ENCODE measurements around the gene LPCAT1. TPM values are rescaled to one million over a fixed set of nuclear protein-coding genes. Genes with fewer than 3 reads are reported as not detected.

The LPCAT1 gene
- total RNA-seq, 3 donors from 2014 or later (not counting 1 experiment from before 2014, with no cell fraction given), result 196 to 302 (median 252) TPM

DNA sequence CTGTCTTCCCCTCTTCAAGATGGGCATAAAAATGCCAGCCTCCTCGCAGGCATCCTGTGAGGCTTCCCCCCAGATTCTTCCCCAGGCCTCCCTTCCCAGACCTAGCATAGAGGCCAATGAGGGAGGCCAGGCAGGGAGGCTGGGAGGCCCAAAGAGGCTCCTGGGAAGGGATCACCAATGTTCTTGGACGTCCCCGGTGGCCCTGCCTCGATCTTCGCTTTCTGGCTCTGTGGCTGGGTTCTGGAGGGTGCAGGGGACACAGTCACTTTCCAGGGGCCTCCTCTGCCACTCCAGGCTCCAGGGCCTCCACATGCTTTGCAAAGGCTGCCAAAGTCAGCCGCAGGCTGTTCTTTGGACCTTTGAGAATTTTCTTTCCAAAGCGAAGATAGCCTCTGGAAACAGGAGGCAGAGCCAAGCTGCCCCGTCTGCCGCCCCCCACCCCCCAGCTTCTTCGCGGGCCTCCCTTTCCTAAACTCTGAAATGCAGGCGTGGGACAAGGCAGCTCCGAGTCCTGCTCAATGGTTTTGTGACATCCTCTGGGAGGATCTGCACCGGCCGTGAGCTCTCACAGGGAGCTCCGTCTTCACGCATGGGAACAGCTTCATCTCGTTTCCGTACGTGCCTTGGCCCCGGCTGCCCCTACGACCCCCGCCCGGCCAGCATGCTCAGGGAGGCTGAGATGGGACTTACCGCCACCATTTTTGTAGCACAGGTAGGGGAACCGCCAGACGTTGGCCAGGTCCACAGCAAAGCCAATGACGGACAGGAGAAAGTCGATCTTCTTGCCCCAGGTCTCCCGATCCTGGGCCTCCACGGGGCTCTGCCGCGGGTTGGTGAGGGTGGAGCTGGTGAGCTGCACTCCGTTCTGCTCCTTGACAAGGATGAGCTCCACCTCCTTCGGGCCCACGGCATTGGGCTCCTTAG lies 81.3 kb downstream of the LPCAT1 start:
- TF ChIP-seq, protein P1, sequence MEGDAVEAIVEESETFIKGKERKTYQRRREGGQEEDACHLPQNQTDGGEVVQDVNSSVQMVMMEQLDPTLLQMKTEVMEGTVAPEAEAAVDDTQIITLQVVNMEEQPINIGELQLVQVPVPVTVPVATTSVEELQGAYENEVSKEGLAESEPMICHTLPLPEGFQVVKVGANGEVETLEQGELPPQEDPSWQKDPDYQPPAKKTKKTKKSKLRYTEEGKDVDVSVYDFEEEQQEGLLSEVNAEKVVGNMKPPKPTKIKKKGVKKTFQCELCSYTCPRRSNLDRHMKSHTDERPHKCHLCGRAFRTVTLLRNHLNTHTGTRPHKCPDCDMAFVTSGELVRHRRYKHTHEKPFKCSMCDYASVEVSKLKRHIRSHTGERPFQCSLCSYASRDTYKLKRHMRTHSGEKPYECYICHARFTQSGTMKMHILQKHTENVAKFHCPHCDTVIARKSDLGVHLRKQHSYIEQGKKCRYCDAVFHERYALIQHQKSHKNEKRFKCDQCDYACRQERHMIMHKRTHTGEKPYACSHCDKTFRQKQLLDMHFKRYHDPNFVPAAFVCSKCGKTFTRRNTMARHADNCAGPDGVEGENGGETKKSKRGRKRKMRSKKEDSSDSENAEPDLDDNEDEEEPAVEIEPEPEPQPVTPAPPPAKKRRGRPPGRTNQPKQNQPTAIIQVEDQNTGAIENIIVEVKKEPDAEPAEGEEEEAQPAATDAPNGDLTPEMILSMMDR (IDR thresholded peaks at IDR 0.05), result no peak
- Mint-ChIP-seq H3K4me3 (no peak overlapping the region), H3K36me3 (no peaks in the 10 kb centered on the region), H3K4me1 (peaks cover 0 to 19% of the 10 kb centered on the region in 2 donors), H3K27ac (no peak overlapping the region), H3K27me3 (ENCODE audit: low read depth in 2 of 2) (peaks cover 24 to 42% of the 10 kb centered on the region in 2 donors), H3K9me3 (peaks cover 3 to 4% of the 10 kb centered on the region in 2 donors)
- H3K36me3 ChIP-seq (ENCODE audit: control insufficient read depth, insufficient read depth, low read length), result no peaks in the 10 kb centered on the region
- ATAC-seq (no peak), DNase-seq (no peak)
- peaks cover 25% of the 10 kb centered on the region for H3K27me3 ChIP-seq (ENCODE audit: control insufficient read depth, insufficient read depth, low read length)
- no peak overlapping the region for H3K4me3 ChIP-seq (ENCODE audit: low read length)
- intact Hi-C loops (cut with micrococcal nuclease), result no loop called here
- H3K9me3 ChIP-seq (ENCODE audit: control insufficient read depth, insufficient read depth, low read length), result no peaks in the 10 kb centered on the region
- no peak overlapping the region for H3K27ac ChIP-seq (ENCODE audit: low read length)
- WGBS (ENCODE audit: insufficient coverage), result 81% methylated on average over 36 of the region's 36 CpGs
- H3K4me1 ChIP-seq (ENCODE audit: control insufficient read depth, insufficient read depth, low read length), result peaks cover 21% of the 10 kb centered on the region

DNA sequence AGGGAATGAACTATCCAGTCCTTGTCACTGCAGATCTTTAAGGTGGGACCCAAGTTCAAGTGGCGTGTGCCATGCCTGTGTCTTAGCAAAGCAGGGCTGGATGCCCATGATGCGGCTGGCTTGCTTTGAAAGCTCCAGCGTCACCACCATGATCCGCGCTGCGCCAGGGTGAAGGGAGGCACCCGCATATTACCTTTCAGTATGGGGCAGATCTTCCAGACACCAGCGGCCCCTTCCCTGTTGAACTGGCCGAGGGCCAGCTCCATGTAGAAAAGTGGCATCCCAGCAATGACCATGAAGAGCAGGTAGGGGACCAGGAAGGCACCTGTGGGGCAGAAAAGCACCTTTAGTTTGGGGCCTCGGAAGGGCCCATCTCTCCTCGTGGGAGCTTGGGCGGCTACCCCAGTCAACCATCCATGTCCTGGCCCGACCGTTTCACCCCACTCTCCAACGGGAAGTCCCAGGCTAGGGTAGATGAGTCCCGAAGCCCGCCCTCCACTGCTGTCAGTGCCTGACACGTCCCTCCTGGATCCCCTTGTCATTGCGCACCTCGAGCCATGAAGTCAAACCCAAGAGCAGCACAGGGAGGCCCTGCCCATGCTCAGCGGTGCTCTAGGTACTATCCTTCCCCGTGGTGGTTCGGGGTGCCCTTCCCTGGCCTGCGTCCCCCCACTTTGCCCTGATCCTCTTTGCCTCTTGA lies 82.4 kb downstream of the LPCAT1 start:
- intact Hi-C loops (cut with micrococcal nuclease), result no loop called here
- Histone ChIP-seq H3K27ac (ENCODE audit: low read length) (no peak overlapping the region), H3K4me3 (ENCODE audit: low read length) (no peak overlapping the region), H3K4me1 (ENCODE audit: control insufficient read depth, insufficient read depth, low read length) (peaks cover 17% of the 10 kb centered on the region), H3K27me3 (ENCODE audit: control insufficient read depth, insufficient read depth, low read length) (peaks cover 25% of the 10 kb centered on the region), H3K9me3 (ENCODE audit: control insufficient read depth, insufficient read depth, low read length) (no peaks in the 10 kb centered on the region), H3K36me3 (ENCODE audit: control insufficient read depth, insufficient read depth, low read length) (no peaks in the 10 kb centered on the region)
- Mint-ChIP-seq H3K36me3 (no peaks in the 10 kb centered on the region), H3K4me3 (no peak overlapping the region), H3K9me3 (peaks cover 3 to 4% of the 10 kb centered on the region in 2 donors), H3K4me1 (peaks cover 0 to 8% of the 10 kb centered on the region in 2 donors), H3K27me3 (ENCODE audit: low read depth in 2 of 2) (peaks cover 17 to 38% of the 10 kb centered on the region in 2 donors), H3K27ac (no peak overlapping the region)
- TF ChIP-seq, protein P1 (IDR thresholded peaks at IDR 0.05), result no peak
- ATAC-seq, result no peak
- DNase-seq, result no peak
- WGBS (ENCODE audit: insufficient coverage), result 91% methylated on average over 24 of the region's 24 CpGs

DNA sequence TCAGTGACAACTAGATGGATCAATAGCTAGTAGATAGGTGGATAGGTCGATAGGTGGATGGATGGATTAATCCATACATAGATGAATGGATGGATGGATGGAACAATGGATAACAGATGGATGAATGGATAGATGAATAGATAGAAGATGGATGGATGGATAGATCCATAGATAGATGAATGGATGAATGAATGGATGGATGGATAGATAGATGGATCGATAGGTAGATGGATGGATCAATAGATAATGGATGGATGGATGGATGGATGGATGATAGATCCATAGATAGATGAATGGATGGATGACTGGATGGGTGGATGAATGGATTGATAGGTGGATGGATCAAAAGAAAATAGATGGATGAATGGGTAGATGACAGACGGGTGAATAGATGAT lies 83.7 kb downstream of the LPCAT1 start:
- H3K27me3 ChIP-seq (ENCODE audit: control insufficient read depth, insufficient read depth, low read length), result peaks cover 18% of the 10 kb centered on the region
- H3K27ac ChIP-seq (ENCODE audit: low read length), result no peak overlapping the region
- DNase-seq, result no peak
- no peak overlapping the region for H3K4me3 ChIP-seq (ENCODE audit: low read length)
- H3K36me3 ChIP-seq (ENCODE audit: control insufficient read depth, insufficient read depth, low read length), result no peaks in the 10 kb centered on the region
- Mint-ChIP-seq H3K4me1 (peaks cover 0 to 5% of the 10 kb centered on the region in 2 donors), H3K4me3 (no peak overlapping the region), H3K27ac (no peak overlapping the region), H3K9me3 (peaks cover 3 to 4% of the 10 kb centered on the region in 2 donors), H3K36me3 (no peaks in the 10 kb centered on the region), H3K27me3 (ENCODE audit: low read depth in 2 of 2) (peaks cover 17 to 38% of the 10 kb centered on the region in 2 donors)
- 92% methylated on average over 3 of the region's 3 CpGs for WGBS (ENCODE audit: insufficient coverage)
- no peaks in the 10 kb centered on the region for H3K9me3 ChIP-seq (ENCODE audit: control insufficient read depth, insufficient read depth, low read length)
- ATAC-seq, result no peak
- intact Hi-C loops (cut with micrococcal nuclease), result no loop called here
- TF ChIP-seq, protein P1 (IDR thresholded peaks at IDR 0.05), result no peak
- H3K4me1 ChIP-seq (ENCODE audit: control insufficient read depth, insufficient read depth, low read length), result peaks cover 11% of the 10 kb centered on the region
